Fibroblast of villous mesenchyme (primary cell): Measurements from ENCODE around the gene ARMC3. TPM values are rescaled to one million over a fixed set of nuclear protein-coding genes. Genes with fewer than 3 reads are reported as not detected.

ENCODE experiments used
- DNase-seq: peaks from one replicate; pipeline ENCODE4 v3.0.0-alpha.2; 2010; ENCODE audit warnings: low read depth
- H3K4me3 ChIP-seq: 2 replicates; pipeline ENCODE4 v1.5.1; 2011; ENCODE audit warnings: low read depth, mild to moderate bottlenecking, low read length
- CTCF ChIP-seq: IDR thresholded peaks from 2 replicates; pipeline ENCODE4 v1.5.1; 2012; ENCODE audit warnings: low read depth, mild to moderate bottlenecking, low read length; ENCODE audit not compliant: insufficient read depth
- total RNA-seq: library from RNA; depleted of rRNA; stranded (reverse); fragments of >200 nt; gene quantifications from 2 replicates; pipeline ENCODE4 v1.2.3, GENCODE V29; 2012

The ARMC3 gene
- not detected in 2 replicates for total RNA-seq

GRCh38 chr10:22927661-22928403 lies at the start of gene ARMC3:
TSS of gene ARMC3 (plus strand) at chr10:22928053. CDS start at chr10:22931997, 3,944 bp downstream.
- peak; percentile 18 for DNase-seq
- peak within 1 kb of the TSS; percentile 49 for H3K4me3 ChIP-seq

DNA sequence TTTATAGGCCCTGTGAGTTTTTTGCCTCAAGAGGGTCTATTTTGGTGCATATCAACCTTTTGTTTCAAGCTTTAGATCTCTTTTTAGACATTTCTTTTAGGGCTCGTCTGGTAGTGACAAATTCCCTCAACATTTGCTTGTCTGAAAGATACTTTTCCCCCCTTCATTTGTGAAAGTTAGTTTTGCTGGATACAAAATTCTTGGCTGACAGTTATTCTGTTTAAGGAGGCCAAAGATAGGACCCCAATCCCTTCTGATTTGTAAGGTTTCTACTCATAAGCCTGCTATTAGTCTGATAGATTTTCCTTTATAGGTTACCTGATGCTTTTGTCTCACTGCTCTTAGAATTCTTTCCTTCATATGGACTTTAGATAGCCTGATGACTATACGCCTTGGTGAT lies 36.1 kb upstream of the ARMC3 start:
- no peak overlapping the region for H3K4me3 ChIP-seq
- no peak for TF ChIP-seq CTCF
- DNase-seq, result no peak

More at GRCh38 chr10:22927661-22928403, at the start of gene ARMC3:
- no peak for TF ChIP-seq CTCF

- no peak for DNase-seq
- H3K4me3 ChIP-seq, result no peak overlapping the region
- TF ChIP-seq CTCF, result no peak
These were observed 34.1 kb upstream of the ARMC3 start for GRCh38 chr10:22893781-22894180.

DNA sequence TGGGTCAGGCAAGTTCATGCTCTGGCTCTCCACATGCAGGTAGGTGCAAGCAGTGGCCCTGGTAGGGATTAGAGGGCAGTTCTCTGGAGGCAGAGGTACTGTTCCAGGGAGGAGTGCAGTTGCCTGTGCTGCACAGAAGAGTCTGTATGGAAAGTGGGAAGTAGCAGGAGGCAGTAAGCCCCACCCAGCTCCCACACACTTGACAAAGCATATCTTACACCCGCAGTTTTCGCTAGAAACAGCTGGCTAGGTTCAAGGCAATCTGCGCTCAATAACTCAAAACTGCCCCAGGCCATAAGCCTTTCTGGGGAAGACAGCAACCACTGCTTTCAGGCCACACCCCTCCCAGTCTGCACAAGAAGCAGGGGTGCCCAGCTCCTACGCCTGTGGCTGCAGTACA lies 33.1 kb upstream of the ARMC3 start:
- no peak for TF ChIP-seq CTCF
- DNase-seq, result peak; percentile 35
- H3K4me3 ChIP-seq, result no peak overlapping the region

GRCh38 chr10:22895252-22895651 lies 32.6 kb upstream of the ARMC3 start:
- H3K4me3 ChIP-seq, result no peak overlapping the region
- no peak for TF ChIP-seq CTCF
- no peak for DNase-seq

DNA sequence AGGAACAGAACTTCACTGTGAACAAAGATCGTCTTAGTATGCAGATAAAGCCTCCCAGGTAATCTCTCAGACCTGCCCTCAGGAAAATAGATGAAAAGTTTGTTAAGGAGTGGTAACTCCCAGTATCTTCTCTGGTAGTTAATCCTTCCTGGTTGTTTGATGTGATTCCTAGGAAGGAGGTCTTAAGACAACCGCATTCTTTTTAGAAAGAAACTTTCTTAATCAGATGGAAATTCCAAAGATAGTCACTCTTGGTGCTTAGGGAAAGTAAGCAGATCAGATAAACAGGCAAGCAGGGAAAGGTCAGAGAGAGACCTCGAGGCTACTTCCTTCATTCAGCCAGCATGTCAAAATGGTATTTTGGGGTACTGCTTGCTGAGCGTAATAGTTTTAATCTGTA lies 30.5 kb upstream of the ARMC3 start:
- no peak for TF ChIP-seq CTCF
- peak; percentile 8 for DNase-seq
- no peak overlapping the region for H3K4me3 ChIP-seq

DNA sequence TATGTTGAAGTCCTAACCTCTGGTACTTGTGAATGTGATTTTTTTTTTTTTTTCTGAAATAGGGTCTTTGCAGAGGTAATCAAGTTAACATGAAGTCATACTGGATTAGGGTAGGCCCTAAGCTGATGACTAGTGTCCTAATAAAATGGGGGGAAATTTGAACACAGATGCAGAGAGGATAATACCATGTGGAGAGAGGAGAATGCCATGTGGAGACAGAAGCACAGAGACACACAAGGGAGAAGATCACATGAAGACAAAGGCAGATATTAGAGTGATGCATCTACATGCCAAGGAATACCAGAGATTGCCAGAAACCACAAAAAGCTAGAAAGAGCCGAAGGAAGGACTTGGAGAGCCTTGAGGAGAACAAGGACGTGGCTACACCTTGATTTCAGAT lies 28.5 kb upstream of the ARMC3 start:
- H3K4me3 ChIP-seq, result no peak overlapping the region
- TF ChIP-seq CTCF, result no peak
- DNase-seq, result no peak
